Left forelimb (tissue), 1 donor: Measurements from ENCODE around the gene THAP3.

Source experiments
- DNase-seq: peaks from one replicate; pipeline ENCODE4 v3.0.0-alpha.2; 2018; ENCODE audit warnings: low spot score

The THAP3 gene

DNA sequence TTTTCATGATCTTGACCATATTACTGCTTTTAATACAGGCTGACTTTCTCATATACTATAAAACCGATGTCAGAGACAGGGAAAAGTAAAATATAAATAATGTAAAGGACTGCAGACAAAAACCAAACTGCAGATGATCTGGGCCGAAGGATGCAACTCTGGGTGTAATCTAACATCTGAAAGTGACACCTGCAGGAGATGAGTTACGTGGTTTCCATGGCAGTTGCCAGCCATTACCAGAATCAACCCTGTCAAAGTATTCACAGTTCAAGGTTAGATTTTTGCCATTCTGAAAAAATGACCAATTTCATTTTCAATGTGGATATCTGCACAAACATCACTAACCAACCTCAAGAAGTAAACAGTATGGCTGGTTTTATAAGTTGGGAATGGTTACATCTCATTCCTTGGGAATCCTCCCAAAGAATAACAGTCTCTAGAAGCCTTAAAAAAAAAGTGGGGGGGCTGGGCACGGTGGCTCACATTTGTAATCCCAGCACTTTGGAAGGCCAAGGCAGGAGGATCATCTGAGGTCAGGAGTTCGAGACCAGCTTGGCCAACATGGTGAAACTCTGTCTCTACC is 49.2 kb downstream of the THAP3 start:
- DNase-seq = no peak

GRCh38 chr1:6674771-6675170 is 50.1 kb downstream of the THAP3 start:
- DNase-seq = no peak

DNA sequence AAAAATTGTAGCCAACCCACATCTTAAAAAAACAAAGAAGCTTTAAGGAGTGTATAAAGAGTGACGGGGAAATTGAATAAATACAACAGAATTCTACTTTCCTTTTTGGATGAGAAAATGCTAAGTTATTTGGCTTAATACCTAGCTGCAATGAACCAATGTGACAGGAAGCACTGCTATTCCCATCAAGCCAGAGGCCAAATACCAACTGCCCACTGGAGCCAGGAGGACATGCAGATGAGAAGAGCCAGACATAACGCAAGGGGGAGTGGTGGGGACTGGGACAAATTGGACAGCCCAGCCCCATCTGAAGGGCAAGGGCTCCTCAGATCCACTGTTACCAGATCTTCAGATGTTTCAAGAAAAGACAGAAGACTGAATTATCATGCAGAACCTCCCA is 51.3 kb downstream of the THAP3 start:
- DNase-seq = no peak
